ENCODE results near the gene YIPF2.

The YIPF2 gene

GRCh38 chr19:10876459-10877240 is 51.8 kb downstream of the YIPF2 start:
- no peak overlapping the region for H3K4me3 ChIP-seq (ENCODE audit: low read depth in 1 of 2, low read length in 2 of 2)
- H3K27me3 ChIP-seq (ENCODE audit: insufficient read depth, low read length, poor library complexity): no peaks in the 10 kb centered on the region
- no peak overlapping the region for H2AFZ ChIP-seq (ENCODE audit: low read depth, low read length)
- no peak for TF ChIP-seq EZH2 (IDR thresholded peaks at IDR 0.05; ENCODE audit: borderline replicate concordance, low read depth, low read length, severe bottlenecking)
- no peak for TF ChIP-seq CTCF (IDR thresholded peaks at IDR 0.05; ENCODE audit: borderline replicate concordance, extremely low read depth, low read length, poor library complexity, severe bottlenecking)
- peaks cover 48% of the 10 kb centered on the region for H4K20me1 ChIP-seq (ENCODE audit: insufficient read depth, low read length)
- peaks cover 19% of the 10 kb centered on the region for H3K36me3 ChIP-seq (ENCODE audit: insufficient read depth, low read length)
- DNase-seq (no peak), ATAC-seq (ENCODE audit: insufficient read depth, low read depth) (no peak)
- H3K9me3 ChIP-seq (ENCODE audit: insufficient read depth, low read length, severe bottlenecking): no peaks in the 10 kb centered on the region
- no peak overlapping the region; the same call in 1 of the 2 replicates for H3K27ac ChIP-seq (ENCODE audit: low read length)
- peaks cover 96% of the 10 kb centered on the region for H3K79me2 ChIP-seq (ENCODE audit: insufficient read depth, low read length)
- H3K4me1 ChIP-seq (ENCODE audit: insufficient read depth, low read length): peaks cover 25% of the 10 kb centered on the region
- no peak overlapping the region for H3K9ac ChIP-seq (ENCODE audit: low read depth, low read length)
- peak overlapping the region; percentile 7; the same call in 1 of the 2 replicates for H3K4me2 ChIP-seq (ENCODE audit: insufficient read depth, low read length)

DNA sequence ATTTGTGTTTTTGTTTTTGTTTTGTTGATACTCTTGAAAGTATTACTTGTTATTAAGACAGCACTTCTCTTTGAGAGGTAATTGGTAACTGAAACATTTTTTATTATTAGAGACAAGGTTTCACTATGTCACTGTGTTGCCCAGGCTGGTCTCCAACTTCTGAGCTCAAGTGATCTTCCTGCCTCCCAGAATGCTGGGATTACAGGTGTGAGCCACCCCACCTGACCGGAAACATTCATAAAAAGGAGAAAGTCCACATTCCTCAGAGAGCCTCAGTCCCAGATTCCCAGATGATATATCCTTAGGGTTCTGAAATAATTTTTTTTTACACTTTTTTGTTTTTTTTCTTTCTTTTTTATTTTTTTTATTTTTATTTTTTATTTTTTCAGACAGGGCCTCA is 54.4 kb downstream of the YIPF2 start:
- TF ChIP-seq EZH2 (IDR thresholded peaks at IDR 0.05; ENCODE audit: borderline replicate concordance, low read depth, low read length, severe bottlenecking) (no peak), CTCF (IDR thresholded peaks at IDR 0.05; ENCODE audit: borderline replicate concordance, extremely low read depth, low read length, poor library complexity, severe bottlenecking) (no peak)
- Histone ChIP-seq H2AFZ (ENCODE audit: low read depth, low read length) (no peak overlapping the region), H3K27me3 (ENCODE audit: insufficient read depth, low read length, poor library complexity) (no peaks in the 10 kb centered on the region), H3K4me3 (ENCODE audit: low read depth in 1 of 2, low read length in 2 of 2) (no peak overlapping the region), H3K4me2 (ENCODE audit: insufficient read depth, low read length) (0 out of 2 replicates have a peak overlapping the region, but pooled peaks have one; percentile 3), H3K4me1 (ENCODE audit: insufficient read depth, low read length) (peaks cover 30% of the 10 kb centered on the region), H3K27ac (ENCODE audit: low read length) (no peak overlapping the region), H3K9ac (ENCODE audit: low read depth, low read length) (no peak overlapping the region), H3K79me2 (ENCODE audit: insufficient read depth, low read length) (peaks cover 70% of the 10 kb centered on the region), H4K20me1 (ENCODE audit: insufficient read depth, low read length) (peaks cover 29% of the 10 kb centered on the region), H3K9me3 (ENCODE audit: insufficient read depth, low read length, severe bottlenecking) (no peaks in the 10 kb centered on the region), H3K36me3 (ENCODE audit: insufficient read depth, low read length) (peaks cover 5% of the 10 kb centered on the region)
- DNase-seq (no peak), ATAC-seq (ENCODE audit: insufficient read depth, low read depth) (no peak)

DNA sequence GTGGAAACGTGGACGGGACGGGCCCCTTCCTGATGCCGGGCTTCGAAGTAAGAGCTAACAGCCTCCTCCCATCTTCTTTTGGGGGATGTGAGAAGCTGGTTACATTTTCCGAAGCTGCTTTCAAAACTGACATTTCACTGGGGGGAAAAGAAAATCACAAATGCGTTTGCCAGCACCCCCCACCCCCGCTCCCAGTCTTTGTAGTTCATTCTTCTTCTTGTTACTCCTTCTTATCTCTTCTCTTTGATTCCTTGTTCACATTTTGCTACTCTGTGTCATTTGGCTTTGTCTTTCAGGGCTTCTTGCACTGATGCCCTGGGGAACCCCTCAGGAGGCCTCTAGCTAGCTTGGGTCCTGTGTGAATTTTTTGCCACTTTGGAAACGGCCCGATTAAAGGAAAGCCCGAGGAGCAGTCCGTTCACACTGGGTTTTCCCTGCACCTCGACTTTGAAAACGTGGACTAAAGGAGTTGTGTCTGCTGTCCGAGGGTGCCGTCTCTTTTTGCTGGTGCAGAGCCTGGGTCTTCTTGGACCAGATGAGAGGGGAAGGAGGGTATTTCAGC is 55.8 kb downstream of the YIPF2 start:
- no peaks in the 10 kb centered on the region for H3K27me3 ChIP-seq (ENCODE audit: insufficient read depth, low read length, poor library complexity)
- ATAC-seq (ENCODE audit: insufficient read depth, low read depth) (no peak), DNase-seq (no peak)
- peaks cover 27% of the 10 kb centered on the region for H4K20me1 ChIP-seq (ENCODE audit: insufficient read depth, low read length)
- H3K4me3 ChIP-seq (ENCODE audit: low read depth in 1 of 2, low read length in 2 of 2): peak overlapping the region; percentile 96 to 98; a peak in 3 of 4 replicates
- H3K27ac ChIP-seq (ENCODE audit: low read length): peak overlapping the region; percentile 77
- peak overlapping the region; percentile 94 for H3K9ac ChIP-seq (ENCODE audit: low read depth, low read length)
- peaks cover 27% of the 10 kb centered on the region for H3K4me1 ChIP-seq (ENCODE audit: insufficient read depth, low read length)
- peaks cover 5% of the 10 kb centered on the region for H3K36me3 ChIP-seq (ENCODE audit: insufficient read depth, low read length)
- peaks cover 56% of the 10 kb centered on the region for H3K79me2 ChIP-seq (ENCODE audit: insufficient read depth, low read length)
- H2AFZ ChIP-seq (ENCODE audit: low read depth, low read length): peak overlapping the region; percentile 80
- no peaks in the 10 kb centered on the region for H3K9me3 ChIP-seq (ENCODE audit: insufficient read depth, low read length, severe bottlenecking)
- TF ChIP-seq EZH2 (IDR thresholded peaks at IDR 0.05; ENCODE audit: borderline replicate concordance, low read depth, low read length, severe bottlenecking) (no peak), CTCF (IDR thresholded peaks at IDR 0.05; ENCODE audit: borderline replicate concordance, extremely low read depth, low read length, poor library complexity, severe bottlenecking) (no peak)
- H3K4me2 ChIP-seq (ENCODE audit: insufficient read depth, low read length): peak overlapping the region; percentile 97
